IPS-15b (cell line): ENCODE results near the gene GHRH.

Source experiments
- H3K27me3 ChIP-seq: one replicate; pipeline ENCODE4 v1.6.1; 2013; ENCODE audit warnings: low read length; ENCODE audit not compliant: control insufficient read depth, insufficient read depth
- H3K36me3 ChIP-seq: one replicate; pipeline ENCODE4 v1.6.1; 2013; ENCODE audit warnings: low read length; ENCODE audit not compliant: control insufficient read depth, insufficient read depth
- H3K4me1 ChIP-seq: one replicate; pipeline ENCODE4 v1.6.1; 2013; ENCODE audit warnings: mild to moderate bottlenecking, low read length; ENCODE audit not compliant: control insufficient read depth, insufficient read depth
- H3K4me3 ChIP-seq: one replicate; pipeline ENCODE4 v1.5.1; 2013; ENCODE audit warnings: low read depth, low read length
- H3K9ac ChIP-seq: one replicate; pipeline ENCODE4 v1.6.1; 2013; ENCODE audit warnings: low read depth, mild to moderate bottlenecking, low read length
- H3K9me3 ChIP-seq: one replicate; pipeline ENCODE4 v1.6.1; 2013; ENCODE audit warnings: mild to moderate bottlenecking, low read length; ENCODE audit not compliant: control insufficient read depth, insufficient read depth

GHRH gene

GRCh38 chr20:37209661-37210314, 51.8 kb downstream of the GHRH start:
- Histone ChIP-seq H3K27me3 (no peaks in the 10 kb centered on the region), H3K9me3 (no peaks in the 10 kb centered on the region), H3K36me3 (peaks cover 42% of the 10 kb centered on the region), H3K4me1 (no peaks in the 10 kb centered on the region), H3K9ac (no peak overlapping the region), H3K4me3 (no peak overlapping the region)

- no peaks in the 10 kb centered on the region for H3K27me3 ChIP-seq
- H3K36me3 ChIP-seq, result peaks cover 48% of the 10 kb centered on the region
- H3K9ac ChIP-seq, result no peak overlapping the region
- H3K4me3 ChIP-seq, result no peak overlapping the region
- H3K9me3 ChIP-seq, result no peaks in the 10 kb centered on the region
- H3K4me1 ChIP-seq, result no peaks in the 10 kb centered on the region
Observed at GRCh38 chr20:37209193-37209592, 52.4 kb downstream of the GHRH start.

- Histone ChIP-seq H3K9me3 (no peaks in the 10 kb centered on the region), H3K27me3 (no peaks in the 10 kb centered on the region), H3K4me3 (no peak overlapping the region), H3K36me3 (peaks cover 52% of the 10 kb centered on the region), H3K9ac (no peak overlapping the region), H3K4me1 (no peaks in the 10 kb centered on the region)
Observed at GRCh38 chr20:37207171-37207570, 54.4 kb downstream of the GHRH start.

GRCh38 chr20:37205794-37206193, 55.8 kb downstream of the GHRH start:
- Histone ChIP-seq H3K4me3 (no peak overlapping the region), H3K9ac (no peak overlapping the region), H3K36me3 (peaks cover 49% of the 10 kb centered on the region), H3K9me3 (no peaks in the 10 kb centered on the region), H3K4me1 (no peaks in the 10 kb centered on the region), H3K27me3 (no peaks in the 10 kb centered on the region)

- Histone ChIP-seq H3K4me1 (no peaks in the 10 kb centered on the region), H3K36me3 (peaks cover 54% of the 10 kb centered on the region), H3K4me3 (no peak overlapping the region), H3K9me3 (no peaks in the 10 kb centered on the region), H3K9ac (no peak overlapping the region), H3K27me3 (no peaks in the 10 kb centered on the region)
Observed at GRCh38 chr20:37205130-37205529, 56.5 kb downstream of the GHRH start.

- Histone ChIP-seq H3K36me3 (peaks cover 57% of the 10 kb centered on the region), H3K4me1 (no peaks in the 10 kb centered on the region), H3K4me3 (no peak overlapping the region), H3K9ac (no peak overlapping the region), H3K9me3 (no peaks in the 10 kb centered on the region), H3K27me3 (no peaks in the 10 kb centered on the region)
Observed at GRCh38 chr20:37204056-37204455, 57.6 kb downstream of the GHRH start.

- H3K9me3 ChIP-seq, result no peaks in the 10 kb centered on the region
- no peaks in the 10 kb centered on the region for H3K27me3 ChIP-seq
- H3K9ac ChIP-seq, result no peak overlapping the region
- H3K4me3 ChIP-seq, result no peak overlapping the region
- peaks cover 51% of the 10 kb centered on the region for H3K36me3 ChIP-seq
- no peaks in the 10 kb centered on the region for H3K4me1 ChIP-seq
Observed at GRCh38 chr20:37202267-37202943, 59.2 kb downstream of the GHRH start.

- Histone ChIP-seq H3K9me3 (no peaks in the 10 kb centered on the region), H3K9ac (no peak overlapping the region), H3K4me1 (no peaks in the 10 kb centered on the region), H3K4me3 (no peak overlapping the region), H3K27me3 (no peaks in the 10 kb centered on the region), H3K36me3 (peaks cover 55% of the 10 kb centered on the region)
Observed at GRCh38 chr20:37201827-37202162, 59.8 kb downstream of the GHRH start.
